Osteoblast (primary cell): ENCODE measurements around the gene THAP9. TPM values are rescaled to one million over a fixed set of nuclear protein-coding genes. Genes with fewer than 3 reads are reported as not detected.
A peak's percentile ranks its signal among the peaks of the same experiment; 100 is the strongest.
"Not testable (repeated sequence)": the region's sequence is repeated elsewhere in the genome, so short reads cannot be mapped to it uniquely, and the experiment has no call there.

Experiments used
- DNase-seq: peaks from one replicate; pipeline ENCODE4 v3.0.0; 2011; ENCODE audit warnings: low spot score, mixed read lengths; ENCODE audit not compliant: insufficient read length; ENCODE audit errors: missing footprints
- H2AFZ ChIP-seq: 2 replicates; pipeline ENCODE4 v1.6.0; 2011; ENCODE audit warnings: mild to moderate bottlenecking, low read length
- H3K27ac ChIP-seq: 2 replicates; pipeline ENCODE4 v1.5.1; 2011; ENCODE audit warnings: mild to moderate bottlenecking, low read depth, low read length, moderate library complexity
- H3K27me3 ChIP-seq: 2 replicates; pipeline ENCODE4 v1.6.0; 2012; ENCODE audit warnings: mild to moderate bottlenecking, control low read depth, inconsistent platforms, low read length, moderate library complexity; ENCODE audit not compliant: insufficient read depth
- H3K36me3 ChIP-seq: 2 replicates; pipeline ENCODE4 v1.5.1; 2011; ENCODE audit warnings: mild to moderate bottlenecking, low read length, control low read depth, moderate library complexity; ENCODE audit not compliant: insufficient read depth
- H3K4me1 ChIP-seq: 2 replicates; pipeline ENCODE4 v1.5.1; 2011; ENCODE audit warnings: mild to moderate bottlenecking, low read length, control low read depth, moderate library complexity; ENCODE audit not compliant: insufficient read depth
- H3K4me2 ChIP-seq: 2 replicates; pipeline ENCODE4 v1.6.0; 2011; ENCODE audit warnings: mild to moderate bottlenecking, low read length; ENCODE audit not compliant: insufficient read depth
- H3K4me3 ChIP-seq: fragments of 200-600 bp; sonication (generic); 3 replicates; pipeline ENCODE4 v1.5.1; 2012; ENCODE audit warnings: mild to moderate bottlenecking, low read length, inconsistent platforms; ENCODE audit not compliant: insufficient read depth
- H3K79me2 ChIP-seq: 2 replicates; pipeline ENCODE4 v1.6.0; 2012; ENCODE audit warnings: mild to moderate bottlenecking, low read length, control low read depth, inconsistent platforms; ENCODE audit not compliant: insufficient read depth
- H3K9me3 ChIP-seq: 2 replicates; pipeline ENCODE4 v1.5.1; 2011; ENCODE audit warnings: low read depth, low read length, control low read depth
- H4K20me1 ChIP-seq: 2 replicates; pipeline ENCODE4 v1.6.0; 2012; ENCODE audit warnings: mild to moderate bottlenecking, low read length, control low read depth; ENCODE audit not compliant: insufficient read depth
- CTCF ChIP-seq: IDR thresholded peaks from 2 replicates; pipeline ENCODE4 v1.5.1; 2011; ENCODE audit warnings: mild to moderate bottlenecking, low read depth, low read length, moderate library complexity; ENCODE audit errors: extremely low read depth
- total RNA-seq: library from RNA; depleted of rRNA; stranded (reverse); fragments of >200 nt; gene quantifications from 2 replicates; pipeline ENCODE4 v1.2.3, GENCODE V29; 2012

Gene THAP9
- total RNA-seq, 1 donor = 3.3 TPM

- no peak overlapping the region for H3K4me3 ChIP-seq
- no peak for TF ChIP-seq CTCF
- H3K4me1 ChIP-seq = peaks cover 29% of the 10 kb centered on the region
- peak overlapping the region; percentile 26 for H3K4me2 ChIP-seq
- peaks cover 91% of the 10 kb centered on the region for H3K36me3 ChIP-seq
- peaks cover 32% of the 10 kb centered on the region for H4K20me1 ChIP-seq
- no peaks in the 10 kb centered on the region for H3K27me3 ChIP-seq
- H3K9me3 ChIP-seq = no peaks in the 10 kb centered on the region
- H3K27ac ChIP-seq = peak overlapping the region; percentile 90
- DNase-seq = no peak
- peaks cover 65% of the 10 kb centered on the region for H3K79me2 ChIP-seq
- H2AFZ ChIP-seq = no peak overlapping the region
Observed at GRCh38 chr4:82865592-82865991, 34.9 kb upstream of the THAP9 start.

GRCh38 chr4:82866033-82866432 is 34.5 kb upstream of the THAP9 start:
- Histone ChIP-seq H3K27ac (peak overlapping the region; percentile 90), H4K20me1 (peaks cover 37% of the 10 kb centered on the region), H3K36me3 (peaks cover 91% of the 10 kb centered on the region), H3K4me1 (peaks cover 29% of the 10 kb centered on the region), H3K79me2 (peaks cover 67% of the 10 kb centered on the region), H3K4me2 (peak overlapping the region; percentile 26)
- not testable (repeated sequence) for H3K27me3 ChIP-seq, DNase-seq, H2AFZ ChIP-seq, H3K4me3 ChIP-seq, H3K9me3 ChIP-seq

GRCh38 chr4:82866706-82867385 is 33.7 kb upstream of the THAP9 start:
- H3K79me2 ChIP-seq = peaks cover 67% of the 10 kb centered on the region
- peaks cover 92% of the 10 kb centered on the region for H3K36me3 ChIP-seq
- peak overlapping the region; percentile 90 for H3K27ac ChIP-seq
- H3K9me3 ChIP-seq = no peaks in the 10 kb centered on the region
- no peak for TF ChIP-seq CTCF
- H3K4me2 ChIP-seq = peak overlapping the region; percentile 26
- peaks cover 29% of the 10 kb centered on the region for H3K4me1 ChIP-seq
- no peaks in the 10 kb centered on the region for H3K27me3 ChIP-seq
- H3K4me3 ChIP-seq = no peak overlapping the region
- DNase-seq = no peak
- H2AFZ ChIP-seq = no peak overlapping the region
- peaks cover 37% of the 10 kb centered on the region for H4K20me1 ChIP-seq

GRCh38 chr4:82868572-82868971 is 32.0 kb upstream of the THAP9 start:
- Histone ChIP-seq H3K27me3 (no peaks in the 10 kb centered on the region), H3K9me3 (no peaks in the 10 kb centered on the region), H3K4me3 (no peak overlapping the region), H3K79me2 (peaks cover 70% of the 10 kb centered on the region), H3K36me3 (peaks cover 91% of the 10 kb centered on the region), H3K27ac (no peak overlapping the region), H3K4me1 (peaks cover 29% of the 10 kb centered on the region), H4K20me1 (peaks cover 35% of the 10 kb centered on the region), H3K4me2 (no peak overlapping the region), H2AFZ (no peak overlapping the region)
- no peak for DNase-seq
- TF ChIP-seq CTCF = no peak
